MCF 10A (cell line): ENCODE data around the gene ANKMY2. TPM values are rescaled to one million over a fixed set of nuclear protein-coding genes. Genes with fewer than 3 reads are reported as not detected.

Source experiments
- BruUV-seq: library from RNA; stranded (reverse); fragments of 400-500 nt; replicated peaks from 2 replicates; lab custom pipeline; 2021; lab: Mats Ljungman, UMichigan
- CTCF ChIA-PET: fragments of 300-600 bp; sonication (Branson Sonifier 250); formaldehyde crosslinking; extraction: SDS; loops from one replicate; lab custom pipeline; 2021; ENCODE audit warnings: antibody characterized with exemption, inconsistent platforms; lab: Yijun Ruan, JAX
- POLR2A ChIA-PET: fragments of 300-600, 350-650 bp; sonication (Branson Sonifier 250); formaldehyde crosslinking; extraction: SDS; loops from one replicate; lab custom pipeline; 2020; ENCODE audit warnings: antibody characterized with exemption, inconsistent platforms; lab: Yijun Ruan, JAX
- DNase-seq: peaks from one replicate; pipeline ENCODE4 v3.0.0-alpha.2; 2018; ENCODE audit not compliant: unreplicated experiment
- H3K27ac Mint-ChIP-seq: one replicate; pipeline ENCODE4 v1.8.0; 2022; ENCODE audit warnings: mild to moderate bottlenecking, low read depth, mixed read lengths; ENCODE audit not compliant: unreplicated experiment
- H3K27me3 Mint-ChIP-seq: one replicate; pipeline ENCODE4 v1.8.0; 2022; ENCODE audit warnings: mixed read lengths; ENCODE audit not compliant: insufficient read depth, unreplicated experiment
- H3K36me3 Mint-ChIP-seq: one replicate; pipeline ENCODE4 v1.8.0; 2022; ENCODE audit warnings: mild to moderate bottlenecking, moderate library complexity, mixed read lengths; ENCODE audit not compliant: insufficient read depth, unreplicated experiment
- H3K4me1 Mint-ChIP-seq: one replicate; pipeline ENCODE4 v1.8.0; 2022; ENCODE audit warnings: mixed read lengths; ENCODE audit not compliant: insufficient read depth, unreplicated experiment
- H3K4me3 Mint-ChIP-seq: one replicate; pipeline ENCODE4 v1.8.0; 2022; ENCODE audit warnings: mild to moderate bottlenecking, moderate library complexity, mixed read lengths; ENCODE audit not compliant: unreplicated experiment
- H3K9me3 Mint-ChIP-seq: one replicate; pipeline ENCODE4 v1.8.0; 2022; ENCODE audit warnings: mixed read lengths; ENCODE audit not compliant: unreplicated experiment
- CTCF ChIP-seq: fragments of 200-600 bp; IDR thresholded peaks from one replicate; pipeline ENCODE4 v1.8.0; 2022; ENCODE audit warnings: antibody characterized with exemption, mild to moderate bottlenecking; ENCODE audit not compliant: unreplicated experiment
- intact Hi-C: fragments of 100-400 bp; cut with micrococcal nuclease; formaldehyde crosslinking; loops from 2 replicates; pipeline ENCODE4 v1.14.1; 2022
- total RNA-seq: library from RNA; stranded (reverse); gene quantifications from 2 replicates; pipeline ENCODE4 v1.2.3, GENCODE V29; 2022

ANKMY2 gene
- total RNA-seq, 1 experiment from 2014 or later, result 14.3 TPM

GRCh38 chr7:16581286-16581685 is 64.3 kb downstream of the ANKMY2 start:
- intact Hi-C loops, result no loop called here
- no peak for TF ChIP-seq CTCF
- no peak overlapping the region for H3K27ac Mint-ChIP-seq
- no peak for DNase-seq
- H3K4me1 Mint-ChIP-seq, result no peaks in the 10 kb centered on the region
- no TSS peak for BruUV-seq
- no peak overlapping the region for H3K4me3 Mint-ChIP-seq
- H3K36me3 Mint-ChIP-seq, result no peaks in the 10 kb centered on the region
- no peaks in the 10 kb centered on the region for H3K27me3 Mint-ChIP-seq
- POLR2A ChIA-PET, result interaction anchor here (0.9 kb wide), 1 partner anchor 13 kb away, joined by 3 read pairs; no protein-coding TSS in a partner anchor
- CTCF ChIA-PET, result interaction anchor here (2.9 kb wide), 1 partner anchor 16 kb away, joined by 12 read pairs; no protein-coding TSS in a partner anchor
- H3K9me3 Mint-ChIP-seq, result no peaks in the 10 kb centered on the region

- H3K27me3 Mint-ChIP-seq, result no peaks in the 10 kb centered on the region
- ChIA-PET CTCF (no interaction called here), POLR2A (no interaction called here)
- H3K9me3 Mint-ChIP-seq, result no peaks in the 10 kb centered on the region
- H3K4me1 Mint-ChIP-seq, result no peaks in the 10 kb centered on the region
- no peak for TF ChIP-seq CTCF
- no peak for DNase-seq
- no peak overlapping the region for H3K4me3 Mint-ChIP-seq
- no peak overlapping the region for H3K27ac Mint-ChIP-seq
- no TSS peak for BruUV-seq
- no peaks in the 10 kb centered on the region for H3K36me3 Mint-ChIP-seq
- intact Hi-C loops, result no loop called here
Measured at GRCh38 chr7:16579216-16579615, 66.3 kb downstream of the ANKMY2 start.

- no peak for TF ChIP-seq CTCF
- intact Hi-C loops, result no loop called here
- Mint-ChIP-seq H3K27me3 (peaks cover 12% of the 10 kb centered on the region), H3K36me3 (peaks cover 6% of the 10 kb centered on the region), H3K9me3 (no peaks in the 10 kb centered on the region), H3K4me1 (no peaks in the 10 kb centered on the region), H3K4me3 (no peak overlapping the region), H3K27ac (no peak overlapping the region)
- CTCF ChIA-PET, result interaction anchor here (0.9 to 1.0 kb wide), 2 partner anchors 474 to 495 kb away, joined by 3 read pairs; no protein-coding TSS in a partner anchor
- no peak for DNase-seq
- BruUV-seq, result no TSS peak
- POLR2A ChIA-PET, result no interaction called here
Measured at GRCh38 chr7:16571941-16572340, 73.6 kb downstream of the ANKMY2 start.

- TF ChIP-seq CTCF, result peak; percentile 54
- intact Hi-C loops, result loop anchor here (1.0 kb wide), 3 partner anchors 133 to 487 kb away; no protein-coding TSS in a partner anchor
- ChIA-PET CTCF (interaction anchor here (0.5 to 4.1 kb wide), 54 partner anchors 9 to 1817 kb away, joined by 3 to 78 read pairs (median 4); partner anchors contain the start of gene SOSTDC1), POLR2A (interaction anchor here (0.6 to 1.2 kb wide), 5 partner anchors 12 to 487 kb away, joined by 3 to 6 read pairs (median 4); no protein-coding TSS in a partner anchor)
- Mint-ChIP-seq H3K4me3 (no peak overlapping the region), H3K9me3 (no peaks in the 10 kb centered on the region), H3K27ac (no peak overlapping the region), H3K4me1 (no peaks in the 10 kb centered on the region), H3K27me3 (peaks cover 12% of the 10 kb centered on the region), H3K36me3 (peaks cover 6% of the 10 kb centered on the region)
- DNase-seq, result peak; percentile 53
- BruUV-seq, result no TSS peak
Measured at GRCh38 chr7:16564909-16565426, 80.6 kb downstream of the ANKMY2 start.
